Peyer's patch (tissue), 4 donors: ENCODE measurements around the gene CD28.

Experiments
- POLR2A ChIP-seq, 2 donors: fragments of 450-650 bp; IDR thresholded peaks; one replicate each; pipeline ENCODE4 v1.5.1; 2017; ENCODE audit warnings: antibody characterized with exemption in 2 of 2, mild to moderate bottlenecking in 2 of 2, moderate library complexity in 2 of 2
- TF ChIP-seq, protein P1 (sequence below), 6 experiments: fragments of 450-650 bp in 4 of 6; fragments of 200-600 bp in 2 of 6; sonication (generic) in 1 of 6; IDR thresholded peaks; one replicate each; pipeline ENCODE4 v1.5.1; 2017 to 2019; ENCODE audit warnings: antibody characterized with exemption in 6 of 6, mild to moderate bottlenecking in 3 of 6, moderate library complexity in 1 of 6

DNA sequence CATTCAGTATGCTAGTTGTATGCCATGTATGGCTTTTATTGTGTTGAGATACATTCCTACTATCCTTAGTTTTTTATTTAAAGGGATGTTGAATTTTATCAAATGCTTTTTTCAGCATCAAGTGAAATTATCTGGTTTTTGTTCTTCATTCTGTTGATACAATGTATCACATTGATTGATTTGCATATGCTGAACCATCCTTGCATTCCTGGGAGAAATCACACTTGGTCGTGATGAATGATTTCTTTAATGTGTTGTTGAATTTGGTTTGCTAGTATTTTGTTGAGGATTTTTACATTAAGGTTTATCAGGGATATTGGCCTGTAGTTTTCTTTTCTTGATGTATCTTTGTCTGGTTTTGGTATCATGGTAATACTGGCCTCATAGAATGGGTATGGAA lies 49.7 kb downstream of the CD28 start:
- TF ChIP-seq, protein P1, sequence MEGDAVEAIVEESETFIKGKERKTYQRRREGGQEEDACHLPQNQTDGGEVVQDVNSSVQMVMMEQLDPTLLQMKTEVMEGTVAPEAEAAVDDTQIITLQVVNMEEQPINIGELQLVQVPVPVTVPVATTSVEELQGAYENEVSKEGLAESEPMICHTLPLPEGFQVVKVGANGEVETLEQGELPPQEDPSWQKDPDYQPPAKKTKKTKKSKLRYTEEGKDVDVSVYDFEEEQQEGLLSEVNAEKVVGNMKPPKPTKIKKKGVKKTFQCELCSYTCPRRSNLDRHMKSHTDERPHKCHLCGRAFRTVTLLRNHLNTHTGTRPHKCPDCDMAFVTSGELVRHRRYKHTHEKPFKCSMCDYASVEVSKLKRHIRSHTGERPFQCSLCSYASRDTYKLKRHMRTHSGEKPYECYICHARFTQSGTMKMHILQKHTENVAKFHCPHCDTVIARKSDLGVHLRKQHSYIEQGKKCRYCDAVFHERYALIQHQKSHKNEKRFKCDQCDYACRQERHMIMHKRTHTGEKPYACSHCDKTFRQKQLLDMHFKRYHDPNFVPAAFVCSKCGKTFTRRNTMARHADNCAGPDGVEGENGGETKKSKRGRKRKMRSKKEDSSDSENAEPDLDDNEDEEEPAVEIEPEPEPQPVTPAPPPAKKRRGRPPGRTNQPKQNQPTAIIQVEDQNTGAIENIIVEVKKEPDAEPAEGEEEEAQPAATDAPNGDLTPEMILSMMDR (IDR thresholded peaks at IDR 0.05): no peak
- TF ChIP-seq POLR2A (IDR thresholded peaks at IDR 0.05): no peak
